HG02642 (cell line): ENCODE data around the gene DDX1.
"Not testable (repeated sequence)": the region's sequence is repeated elsewhere in the genome, so short reads cannot be mapped to it uniquely, and the experiment has no call there.

Experiments
- ATAC-seq: cut with Tn5 transposase; IDR thresholded peaks from one replicate; pipeline ENCODE4 v1.9.1; 2021; ENCODE audit warnings: mild to moderate bottlenecking; ENCODE audit not compliant: unreplicated experiment, poor library complexity

The DDX1 gene

DNA sequence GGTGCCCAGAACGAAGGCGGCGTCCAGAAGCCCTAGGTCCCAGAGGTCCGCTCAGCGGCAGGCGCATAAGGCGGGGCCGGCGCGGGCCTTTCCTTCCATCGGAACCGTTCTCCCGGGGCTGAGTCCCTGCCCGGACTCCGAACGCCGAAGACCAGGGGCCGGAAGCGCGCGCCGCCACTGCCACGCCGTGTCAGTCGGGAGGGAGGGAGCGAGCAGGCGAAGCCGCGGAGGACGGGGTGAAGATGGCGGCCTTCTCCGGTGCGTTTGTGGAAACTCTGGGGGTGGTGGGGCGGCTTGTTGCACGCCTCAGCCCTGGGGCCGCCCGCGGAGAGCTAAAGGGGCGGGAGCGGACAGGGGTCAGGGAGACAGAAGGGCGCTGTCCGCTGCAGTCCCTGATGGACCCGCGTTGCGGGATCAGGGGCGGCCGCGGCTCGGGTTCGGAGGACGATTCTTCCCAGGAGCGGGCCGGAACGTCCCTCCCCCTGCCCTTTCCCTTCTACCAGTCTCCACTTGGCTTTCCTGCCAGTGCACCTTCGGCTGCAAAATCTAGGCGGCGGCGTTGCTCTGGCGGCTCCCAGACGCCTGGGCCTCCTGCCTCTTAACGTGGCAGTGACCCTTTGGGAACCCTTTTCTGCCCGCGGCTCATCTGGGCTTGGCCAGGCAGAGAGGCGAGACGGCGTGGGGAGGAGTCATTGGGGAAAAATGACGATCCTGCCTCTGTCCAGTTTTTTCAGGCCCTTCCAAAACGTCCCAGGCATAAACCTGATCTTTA is at the start of gene DDX1:
DDX1 (plus strand) TSS at position 177 of the 772 bp plus-strand sequence; CDS start at position 243, 66 bp downstream.
- peak; percentile 94 for ATAC-seq

GRCh38 chr2:15542269-15542668 is 49.4 kb upstream of the DDX1 start:
- not testable (repeated sequence) for ATAC-seq

DNA sequence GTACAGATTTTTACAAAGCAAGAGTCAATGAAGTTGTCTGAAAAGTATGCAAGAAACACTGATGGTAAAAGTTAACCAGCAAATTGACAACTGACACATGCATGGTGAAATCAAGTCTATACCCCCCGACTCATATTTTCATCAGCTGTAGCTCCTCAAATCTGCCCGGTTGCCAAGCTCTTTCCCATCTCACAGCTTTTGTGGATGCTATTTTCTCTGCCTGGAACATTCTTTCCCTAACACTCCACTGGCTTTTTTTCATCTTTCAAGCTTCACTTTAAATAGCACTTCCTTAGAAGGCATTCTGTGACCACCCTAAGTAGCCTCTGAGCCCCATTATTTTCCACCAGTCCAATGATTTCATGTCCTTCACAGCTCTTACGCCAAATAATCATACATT is 48.6 kb upstream of the DDX1 start:
- no peak for ATAC-seq

DNA sequence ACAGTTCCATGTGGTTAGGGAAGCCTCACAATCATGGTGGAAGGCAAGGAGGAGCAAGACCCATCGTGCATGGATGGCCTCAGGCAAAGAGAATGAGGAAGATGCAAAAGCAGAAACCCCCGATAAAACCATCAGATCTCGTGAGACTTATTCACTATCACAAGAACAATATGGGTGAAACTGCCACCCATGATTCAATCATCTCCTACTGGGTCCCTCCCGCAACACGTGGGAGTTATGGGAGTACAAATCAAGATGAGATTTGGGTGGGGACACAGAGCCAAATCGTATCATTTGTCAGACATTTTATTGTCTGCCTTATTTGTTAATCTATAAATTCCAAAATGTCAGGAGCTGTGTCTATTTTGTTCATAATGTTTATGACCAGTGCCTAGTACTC is 48.1 kb upstream of the DDX1 start:
- ATAC-seq = no peak

GRCh38 chr2:15544227-15544626 is 47.4 kb upstream of the DDX1 start:
- ATAC-seq = no peak

DNA sequence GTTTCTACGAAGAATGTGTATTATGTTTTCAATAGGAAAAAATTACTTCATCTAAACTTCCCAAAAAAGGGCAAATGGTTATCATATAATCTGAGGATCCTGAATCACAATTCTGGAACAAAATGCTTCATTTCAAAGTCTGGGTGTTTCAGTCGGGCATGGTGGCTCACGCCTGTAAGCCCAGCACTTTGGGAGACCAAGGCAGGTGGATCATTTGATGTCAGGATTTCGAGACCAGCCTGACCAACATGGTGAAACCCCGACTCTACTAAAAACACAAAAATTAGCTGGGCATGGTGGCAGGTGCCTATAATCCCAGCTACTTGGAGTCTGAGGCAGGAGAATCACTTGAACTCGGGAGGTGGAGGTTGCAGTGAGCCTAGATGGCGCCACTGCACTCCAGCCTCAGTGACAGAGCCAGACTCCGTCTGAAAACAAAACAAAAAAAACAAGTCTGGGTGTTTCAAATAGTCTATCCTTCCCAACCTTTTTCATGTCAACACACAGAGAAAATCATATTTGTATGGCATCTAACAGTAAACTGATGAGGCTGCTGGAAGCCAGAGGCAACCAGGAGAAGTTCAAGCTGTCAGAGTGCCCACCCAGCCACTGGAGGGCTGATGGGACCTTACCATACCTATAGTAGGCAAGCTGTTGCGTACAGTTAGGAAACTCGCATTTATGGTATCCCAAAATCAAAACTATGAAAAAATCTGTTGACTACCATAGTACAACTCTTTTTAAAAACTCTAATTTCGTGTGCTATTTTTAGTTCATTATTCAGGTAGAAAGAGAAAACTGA is 45.2 kb upstream of the DDX1 start:
- no peak for ATAC-seq

GRCh38 chr2:15547115-15547876 is 44.4 kb upstream of the DDX1 start:
- no peak for ATAC-seq

- no peak for ATAC-seq
Observed at GRCh38 chr2:15548974-15549373, 42.7 kb upstream of the DDX1 start.

DNA sequence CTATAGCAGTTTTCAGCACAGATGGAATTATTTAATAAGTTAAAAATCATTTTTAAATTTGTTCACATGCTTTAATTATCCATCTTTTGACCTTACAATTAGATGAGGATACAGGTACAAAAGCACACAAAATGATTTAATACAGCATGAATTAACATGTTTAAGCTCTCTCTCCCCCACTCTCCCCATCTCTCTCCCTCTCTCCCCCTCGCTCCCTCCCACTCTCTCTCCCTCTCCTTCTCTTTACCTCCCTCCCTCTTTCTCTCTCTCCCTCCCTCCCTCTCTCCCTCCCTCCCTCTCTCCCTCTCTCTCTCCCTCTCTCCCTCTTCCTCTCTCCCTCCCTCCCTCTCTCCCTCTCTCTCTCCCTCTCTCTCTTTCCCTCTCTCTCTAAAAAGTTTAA is 38.1 kb upstream of the DDX1 start:
- ATAC-seq = no peak

- ATAC-seq = no peak
Observed at GRCh38 chr2:15553951-15554350, 37.7 kb upstream of the DDX1 start.

- ATAC-seq = no peak
Observed at GRCh38 chr2:15554525-15555218, 37.0 kb upstream of the DDX1 start.

- no peak for ATAC-seq
Observed at GRCh38 chr2:15555760-15556193, 35.9 kb upstream of the DDX1 start.

- no peak for ATAC-seq
Observed at GRCh38 chr2:15556311-15556930, 35.2 kb upstream of the DDX1 start.

DNA sequence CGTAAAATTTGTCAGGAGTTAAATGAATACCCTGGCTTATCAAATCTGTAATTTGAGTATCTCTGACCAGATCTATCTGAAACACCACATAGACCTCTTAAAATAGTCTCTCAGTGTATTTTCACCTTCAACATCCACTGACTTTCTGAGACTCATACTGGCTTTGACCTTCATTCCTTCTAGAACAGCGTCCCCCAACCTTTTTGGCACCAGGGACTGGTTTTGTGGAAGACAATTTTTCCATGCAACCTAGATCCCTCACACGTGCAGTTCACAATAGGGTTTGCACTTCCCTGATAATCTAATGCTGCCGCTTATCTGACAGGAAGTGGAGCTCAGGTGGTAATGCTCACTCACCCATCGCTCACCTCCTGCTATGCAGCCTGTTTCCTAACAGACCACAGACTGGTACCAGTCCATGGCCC is 33.8 kb upstream of the DDX1 start:
- no peak for ATAC-seq

- ATAC-seq = no peak
Observed at GRCh38 chr2:15559379-15560139, 32.1 kb upstream of the DDX1 start.

DNA sequence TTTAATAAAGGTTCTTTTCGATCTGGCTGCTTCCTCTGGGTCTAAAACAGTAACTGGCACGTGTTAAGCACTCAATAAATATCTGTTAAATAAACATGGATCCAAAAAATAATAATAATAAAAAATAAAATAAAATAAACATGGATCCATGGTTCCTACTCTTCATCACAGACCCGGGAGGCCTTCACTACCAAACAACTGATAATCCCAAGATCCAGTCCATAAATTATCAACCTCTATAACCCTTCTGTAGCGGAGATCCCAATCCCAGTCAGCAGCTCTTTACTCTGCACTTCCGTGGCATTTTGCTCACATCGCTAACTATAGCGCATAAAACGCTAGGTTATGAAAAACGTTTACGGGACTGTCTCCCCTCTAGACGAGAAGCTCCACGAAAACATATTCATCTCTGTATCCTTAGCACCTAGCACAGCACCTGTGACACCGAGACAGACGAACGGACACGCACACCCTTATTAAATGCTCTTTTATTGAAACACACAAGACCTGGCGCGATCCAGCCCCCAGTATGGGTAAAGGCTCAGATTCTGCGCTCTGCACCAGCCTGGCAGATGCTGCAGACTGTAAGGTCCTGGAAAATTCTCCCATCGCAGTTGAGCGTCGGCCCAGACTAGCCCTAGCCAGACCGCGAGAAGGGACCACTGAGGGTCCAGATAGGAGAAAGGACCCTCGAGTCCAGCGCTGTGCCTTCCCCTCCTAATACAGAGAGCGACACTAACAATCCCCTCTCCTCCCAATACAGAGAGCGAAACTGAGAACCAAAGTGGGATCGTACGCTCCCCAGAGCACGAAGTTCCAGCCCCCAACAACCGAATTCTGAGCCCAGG is 31.3 kb upstream of the DDX1 start:
- peak; percentile 45 for ATAC-seq

- peak; percentile 91 for ATAC-seq
Observed at GRCh38 chr2:15560988-15561573, 30.6 kb upstream of the DDX1 start, which contains the start of gene NBAS. Gene NBAS (minus strand): TSS chr2:15561334. CDS start chr2:15561304, 30 bp downstream.
